Activated CD4-positive, alpha-beta T cell treated with anti-CD3 and anti-CD28 coated beads for 36 hours (primary cell): ENCODE data around the gene DNASE2B. TPM values are rescaled to one million over a fixed set of nuclear protein-coding genes. Genes with fewer than 3 reads are reported as not detected.

Source experiments
- total RNA-seq, 2 experiments: library from RNA; stranded (reverse); gene quantifications; one replicate each; pipeline ENCODE4 v1.2.3, GENCODE V29; 2021

Gene DNASE2B
- total RNA-seq, 2 experiments from 2014 or later: not detected

Other genes with a start within 250 kb of the DNASE2B start
- 1 to 10 TPM; 1.0 to 1.2 TPM for gene SAMD13, start 96.8 kb upstream of the DNASE2B start, total RNA-seq
- gene RPF1, start 80.8 kb downstream of the DNASE2B start, total RNA-seq: 10 to 100 TPM; 59.1 to 70.2 TPM
- 1 to 10 TPM in 1 of 2 experiments, under 1 TPM in 1; 0.61 to 1.4 TPM for gene SPATA1, start 107.9 kb downstream of the DNASE2B start, total RNA-seq
- gene GNG5, start 108.1 kb downstream of the DNASE2B start, total RNA-seq: 100 to 1,000 TPM; 124 to 159 TPM
- 10 to 100 TPM; 13.5 to 17.3 TPM for gene CTBS, start 176.0 kb downstream of the DNASE2B start, total RNA-seq